GM19324 (cell line): Measurements from ENCODE around the gene TCF7.

Experiments used
- ATAC-seq: cut with Tn5 transposase; IDR thresholded peaks from one replicate; pipeline ENCODE4 v1.9.1; 2021; ENCODE audit warnings: mild to moderate bottlenecking, moderate library complexity; ENCODE audit not compliant: unreplicated experiment, low FRiP score

The TCF7 gene

DNA sequence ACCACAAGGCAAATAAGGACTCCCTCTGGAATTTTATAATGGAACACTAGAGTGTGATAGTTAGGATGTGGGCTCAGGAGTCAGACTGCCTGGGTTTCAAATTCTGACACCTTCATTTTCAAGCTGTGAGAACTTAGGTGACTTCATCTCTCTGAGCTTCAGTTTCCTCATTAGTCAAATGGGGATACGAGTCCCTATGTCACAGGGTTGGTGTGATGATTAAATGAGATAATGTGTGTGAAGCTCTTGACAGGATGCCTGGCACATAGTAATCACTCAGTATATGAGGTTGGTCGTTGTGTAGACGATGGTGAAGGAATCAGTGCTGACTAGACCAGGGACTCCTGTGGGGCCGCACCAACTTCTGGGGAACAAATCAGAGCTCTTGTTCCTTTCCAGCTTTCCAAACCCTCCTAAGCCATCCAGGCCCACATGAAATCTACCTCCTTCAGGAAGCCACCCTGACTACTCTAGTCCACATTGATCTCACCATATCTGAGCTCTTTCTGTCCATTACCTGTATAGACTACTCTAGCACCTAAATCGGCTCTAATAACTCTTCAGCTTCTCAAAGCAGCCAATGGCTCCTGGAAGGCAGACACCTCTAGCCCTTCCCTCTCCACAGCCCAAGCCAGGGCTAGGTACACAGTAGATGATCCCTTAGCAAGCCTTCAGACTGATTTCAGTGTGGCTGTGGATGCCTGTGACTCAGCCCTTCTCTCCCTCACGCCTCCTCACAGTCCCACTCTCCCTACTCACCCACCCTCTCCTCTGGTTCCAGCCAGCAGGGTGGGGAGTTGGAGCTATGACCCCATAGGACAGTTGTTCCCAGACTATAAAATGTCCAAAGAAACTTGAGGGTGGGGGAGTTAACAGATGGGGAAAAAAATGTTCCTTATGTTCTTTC, 2.5 kb upstream of the TCF7 start:
- no peak for ATAC-seq

DNA sequence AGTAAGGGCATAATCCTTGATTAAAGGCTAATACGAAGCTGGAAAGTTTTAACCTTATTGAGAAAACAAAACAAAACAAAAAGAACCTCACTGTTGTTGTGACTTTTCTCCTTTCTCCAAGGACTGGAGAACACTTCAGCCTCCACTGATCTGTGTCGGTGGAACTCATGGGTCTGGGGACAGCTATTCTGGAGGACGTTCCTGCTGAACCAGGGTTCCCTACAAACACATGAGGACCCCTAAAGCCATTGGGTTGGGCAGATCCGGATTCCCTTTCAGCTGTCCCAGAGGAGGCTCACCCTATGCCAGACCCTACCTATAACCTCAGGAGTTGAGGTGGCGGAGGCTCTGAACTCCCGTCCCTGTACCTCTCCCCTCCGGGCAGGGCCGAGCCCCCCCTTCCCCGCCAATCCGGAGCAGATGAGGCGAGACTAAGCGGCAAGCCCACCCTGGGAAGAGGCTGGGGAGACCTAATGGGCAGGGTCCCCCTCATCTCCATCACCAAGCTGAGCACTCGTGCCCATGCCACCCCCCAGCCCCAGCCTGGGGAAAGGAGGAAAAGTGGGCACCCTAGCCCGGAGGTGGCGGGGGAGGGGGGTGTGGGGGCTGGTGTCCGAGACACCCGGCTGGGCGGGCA, 1.6 kb upstream of the TCF7 start:
- ATAC-seq = no peak

DNA sequence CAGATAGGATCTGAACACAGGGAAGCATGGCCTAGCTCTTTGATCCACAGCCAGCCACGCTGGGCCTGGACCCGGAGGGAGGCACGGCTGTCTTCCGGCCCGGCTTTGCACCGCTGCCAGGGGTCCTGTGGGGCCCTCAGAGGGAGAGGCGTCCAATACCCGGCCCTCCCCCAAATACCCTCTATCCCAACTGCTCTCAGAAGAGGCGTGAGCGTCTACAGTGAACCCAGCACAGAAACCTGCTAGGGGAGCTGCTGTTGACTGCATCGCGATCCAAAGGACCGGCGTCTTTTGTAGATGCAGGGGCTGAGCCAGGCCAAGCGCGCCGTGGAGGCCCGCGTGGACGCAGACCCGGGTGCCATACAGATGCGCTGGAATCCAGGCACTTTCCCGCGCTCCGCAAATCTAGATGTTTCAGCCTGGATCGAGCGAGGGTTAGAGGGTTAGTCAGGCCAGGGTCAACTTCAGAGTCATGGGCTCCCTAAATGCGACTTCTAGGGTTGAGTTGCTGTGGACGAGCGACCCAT, 1.1 kb upstream of the TCF7 start:
- ATAC-seq = no peak

DNA sequence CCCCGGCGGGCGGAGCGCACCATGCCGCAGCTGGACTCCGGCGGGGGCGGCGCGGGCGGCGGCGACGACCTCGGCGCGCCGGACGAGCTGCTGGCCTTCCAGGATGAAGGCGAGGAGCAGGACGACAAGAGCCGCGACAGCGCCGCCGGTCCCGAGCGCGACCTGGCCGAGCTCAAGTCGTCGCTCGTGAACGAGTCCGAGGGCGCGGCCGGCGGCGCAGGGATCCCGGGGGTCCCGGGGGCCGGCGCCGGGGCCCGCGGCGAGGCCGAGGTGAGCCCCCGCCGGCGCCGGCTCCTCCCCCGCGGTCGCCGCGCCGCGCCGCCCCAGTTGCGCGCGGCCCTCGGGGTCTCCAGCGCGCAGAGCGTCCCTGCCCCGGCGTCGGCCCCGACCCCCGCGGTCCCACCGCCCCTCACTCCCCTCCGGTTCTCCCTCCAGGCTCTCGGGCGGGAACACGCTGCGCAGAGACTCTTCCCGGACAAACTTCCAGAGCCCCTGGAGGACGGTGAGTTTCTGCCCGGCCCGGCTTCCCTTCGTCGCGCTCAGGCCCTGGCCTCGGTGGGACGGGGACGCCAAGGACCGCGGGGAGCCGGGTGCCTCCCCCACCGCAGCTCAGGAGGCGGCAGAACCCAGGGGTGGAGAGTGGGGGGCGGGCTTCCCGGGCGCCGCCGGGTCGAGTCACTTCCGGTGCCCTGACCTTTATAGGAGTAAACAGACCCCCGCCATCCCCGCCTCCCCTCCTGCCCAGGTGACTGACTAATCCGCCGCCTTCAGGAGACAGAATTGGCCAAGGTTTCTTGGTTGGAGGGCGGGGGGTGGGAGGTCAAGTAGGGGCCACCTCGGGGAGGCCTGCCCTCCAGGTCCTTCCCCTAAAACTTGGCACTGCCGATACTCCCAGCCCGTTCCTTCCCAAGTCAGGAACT, 665 bp downstream of the TCF7 start:
- ATAC-seq = no peak

DNA sequence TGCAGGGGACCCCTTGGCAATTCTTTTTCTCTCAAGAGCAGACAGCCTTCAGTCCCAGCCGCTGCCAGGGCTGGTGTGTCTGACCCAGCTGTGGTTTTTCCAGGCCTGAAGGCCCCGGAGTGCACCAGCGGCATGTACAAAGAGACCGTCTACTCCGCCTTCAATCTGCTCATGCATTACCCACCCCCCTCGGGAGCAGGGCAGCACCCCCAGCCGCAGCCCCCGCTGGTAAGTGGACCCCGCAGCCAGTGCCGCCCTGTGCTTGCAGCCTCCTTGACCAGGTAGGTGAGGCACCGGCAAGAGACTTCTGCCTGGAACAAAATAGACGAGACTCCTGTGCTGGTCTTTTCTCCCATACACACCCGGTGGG, 1.3 kb downstream of the TCF7 start:
- no peak for ATAC-seq

DNA sequence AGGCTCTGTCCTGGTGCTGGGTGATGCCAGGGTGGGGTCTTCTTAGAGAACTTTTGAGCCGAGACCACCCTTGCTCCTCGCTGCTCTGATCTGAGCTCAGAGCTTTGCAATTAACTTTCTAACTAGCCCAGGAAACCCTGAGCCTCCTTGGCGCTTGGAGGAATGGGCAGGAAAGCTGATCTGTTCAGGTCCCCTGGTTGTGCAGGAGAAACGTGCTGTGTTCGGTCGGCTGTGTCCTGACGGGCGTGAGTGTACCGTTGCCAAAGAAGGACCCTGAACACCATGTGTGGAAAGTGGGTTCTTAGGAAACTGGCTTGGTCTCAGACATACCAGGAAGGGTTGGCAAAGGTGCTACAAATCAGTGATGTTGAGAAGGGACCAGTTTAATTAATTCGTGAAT, 1.8 kb downstream of the TCF7 start:
- no peak for ATAC-seq

DNA sequence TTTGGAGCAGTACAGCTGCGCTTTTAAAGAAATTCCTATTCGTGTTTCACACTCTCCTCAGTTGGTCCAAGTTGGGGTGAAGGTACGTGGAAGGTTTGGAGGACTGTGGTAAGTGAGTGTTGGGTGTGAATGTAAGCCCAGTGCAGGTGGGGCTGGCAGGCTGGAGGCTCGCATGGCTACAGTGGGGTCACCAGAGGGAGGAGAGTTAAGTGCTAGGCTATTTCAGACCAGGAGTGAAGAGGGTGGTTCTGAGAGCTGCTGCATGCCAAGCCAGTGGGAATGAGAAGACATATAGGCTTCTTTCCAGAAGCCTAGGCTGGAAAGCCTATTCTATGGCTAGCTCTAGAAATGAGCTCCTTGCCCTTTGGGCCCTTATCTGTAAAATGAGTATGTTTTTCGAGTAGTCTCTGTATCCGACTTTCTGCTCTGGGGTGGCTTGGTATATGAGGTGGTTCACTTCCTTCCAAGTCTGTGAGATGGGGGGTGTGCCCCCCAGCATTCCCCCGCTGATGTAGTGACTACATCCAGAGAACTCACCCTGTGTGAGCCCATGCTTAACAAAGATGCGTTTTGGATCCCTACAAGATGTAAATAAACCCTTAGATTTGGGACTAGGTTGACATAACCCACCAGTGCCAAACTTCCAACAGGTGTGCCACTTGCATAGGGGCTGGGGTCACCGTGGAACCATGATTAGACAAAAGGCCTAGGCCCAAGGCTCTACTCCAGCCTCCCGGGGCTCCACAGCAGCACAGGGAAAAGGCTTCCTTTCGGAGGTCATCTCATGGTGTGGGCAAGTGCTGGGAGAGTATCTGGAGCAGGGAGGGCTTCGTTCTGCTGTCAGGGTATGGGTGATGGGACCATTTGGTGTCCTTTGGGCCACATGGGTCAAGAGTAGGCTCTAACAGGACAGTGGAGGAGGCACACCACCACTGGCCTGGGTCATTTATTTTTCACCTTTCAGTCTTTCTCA, 2.6 kb downstream of the TCF7 start:
- ATAC-seq = no peak

DNA sequence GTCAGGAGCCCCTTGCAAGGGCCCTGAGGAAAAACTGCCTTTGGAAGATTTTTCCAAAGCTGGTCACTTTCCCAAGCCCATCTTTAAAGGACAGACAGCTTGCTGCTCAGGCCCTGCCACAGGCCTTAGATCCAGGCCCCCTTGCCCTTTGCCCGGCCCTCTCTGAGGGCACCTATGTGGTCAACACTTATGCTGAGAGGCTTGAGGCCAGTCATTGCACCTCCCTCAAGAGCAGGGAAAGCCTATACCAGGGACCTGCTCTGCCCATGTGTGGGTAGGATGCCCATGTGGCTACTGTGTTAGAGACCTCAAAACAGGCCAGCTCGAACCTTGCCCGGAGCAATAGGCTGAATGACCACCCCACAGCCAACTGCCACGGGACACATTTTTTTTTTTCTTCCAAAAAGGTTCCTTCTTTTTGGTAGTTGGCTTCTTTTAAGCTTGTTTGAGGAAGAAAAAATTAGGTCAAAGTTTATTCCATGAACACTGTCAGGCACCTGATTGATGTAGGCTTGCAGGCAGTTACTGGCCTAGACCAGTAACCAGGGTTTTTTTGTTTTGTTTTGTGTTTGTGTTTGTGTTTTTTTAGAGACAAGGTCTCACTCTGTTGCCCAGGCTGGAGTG, 3.8 kb downstream of the TCF7 start:
- ATAC-seq = no peak

DNA sequence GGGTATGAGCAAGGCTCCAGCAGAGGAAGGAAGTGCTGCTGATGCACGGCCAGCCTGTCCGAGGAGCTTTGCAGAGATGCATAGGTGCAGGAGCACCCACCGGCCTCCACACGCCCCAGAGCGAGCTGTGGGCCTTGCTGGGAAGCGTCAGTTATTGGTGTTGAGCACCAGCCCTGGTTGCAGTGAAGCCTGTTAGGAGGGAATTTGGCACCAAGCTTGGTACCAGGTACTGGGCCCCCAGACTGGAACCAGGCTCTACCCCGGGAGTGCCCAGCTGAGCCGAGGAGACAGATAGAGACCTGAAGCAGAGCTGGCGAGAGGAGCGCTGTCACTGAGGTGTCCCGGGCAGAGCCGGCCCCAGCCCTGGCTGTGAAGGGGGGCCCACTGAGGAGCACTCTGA, 5.2 kb downstream of the TCF7 start:
- no peak for ATAC-seq

DNA sequence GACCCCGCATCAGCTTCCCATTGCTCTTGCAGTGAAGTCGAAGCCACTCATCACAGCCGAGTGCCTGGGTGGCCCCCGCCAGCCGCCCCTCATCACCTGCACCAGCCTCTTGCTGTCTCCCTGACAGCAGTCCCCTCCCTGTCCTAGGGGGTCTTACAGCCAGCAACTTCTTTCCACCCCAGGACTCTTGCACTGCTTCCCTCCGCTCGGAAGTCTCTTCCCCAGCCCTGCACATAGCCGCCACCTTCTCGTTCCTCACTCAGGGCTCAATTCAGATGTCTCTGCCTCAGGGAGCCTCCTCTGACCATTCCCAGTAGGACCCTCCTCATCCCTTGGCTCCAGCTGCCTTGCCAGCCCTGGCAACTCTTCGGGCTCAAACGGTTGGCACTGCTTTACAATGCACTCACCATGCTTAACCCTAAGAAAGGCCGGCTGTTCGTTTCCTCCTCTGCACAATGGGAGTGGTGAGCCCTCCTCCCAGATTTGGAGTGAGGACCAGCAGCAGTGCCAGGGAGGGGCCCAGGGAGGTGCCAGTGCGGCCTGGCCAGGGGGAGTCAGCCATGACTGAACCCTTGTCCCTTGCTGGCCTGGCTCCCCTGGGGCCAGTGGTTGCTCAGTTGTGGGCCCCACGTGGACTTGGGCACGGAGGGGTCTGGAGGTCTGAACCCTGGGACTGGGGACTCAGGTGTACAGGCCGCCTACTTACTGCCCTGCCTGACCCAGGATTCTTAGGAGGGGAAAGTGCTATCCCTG, 6.1 kb downstream of the TCF7 start:
- ATAC-seq = no peak

DNA sequence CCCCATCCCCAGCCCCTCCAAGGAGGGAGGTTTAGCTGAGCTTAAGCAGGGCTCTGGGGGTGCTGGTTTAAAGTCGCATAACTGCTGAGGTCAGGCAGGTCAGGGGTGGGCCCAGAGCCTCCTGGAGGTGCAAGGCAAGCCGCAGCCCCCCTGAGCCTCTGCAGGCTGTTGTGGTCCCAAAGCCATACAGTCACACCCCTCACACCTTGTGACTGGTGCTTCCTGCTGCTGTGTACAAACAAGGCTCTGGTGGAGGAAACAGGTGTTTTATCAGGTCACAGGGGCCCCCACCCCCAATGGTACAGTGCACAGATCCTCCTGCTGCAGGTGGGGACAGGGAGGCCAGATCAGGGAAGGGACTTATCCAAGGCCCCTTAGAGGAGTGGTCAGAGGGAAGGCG, 8.0 kb downstream of the TCF7 start:
- no peak for ATAC-seq

DNA sequence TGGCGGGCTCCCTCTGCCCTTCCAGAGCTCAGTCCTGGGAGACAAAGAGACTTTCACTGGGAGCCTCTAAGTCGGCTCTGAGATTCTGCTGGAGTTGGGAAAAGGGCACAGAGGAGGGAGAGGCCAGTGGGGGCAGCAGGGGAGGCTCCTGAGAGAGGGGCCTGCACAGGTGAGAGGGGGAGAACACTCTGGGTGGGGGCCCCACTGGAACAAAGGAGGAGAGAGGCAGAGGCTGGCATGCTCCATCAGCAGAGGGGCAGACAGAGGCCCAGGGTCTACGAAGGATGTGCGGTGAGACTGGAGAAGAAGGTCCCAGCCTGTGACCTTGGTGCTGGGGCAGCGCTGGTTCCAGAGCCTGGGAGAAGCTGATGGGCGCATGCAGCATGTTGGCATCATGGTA, 8.9 kb downstream of the TCF7 start:
- ATAC-seq = no peak

DNA sequence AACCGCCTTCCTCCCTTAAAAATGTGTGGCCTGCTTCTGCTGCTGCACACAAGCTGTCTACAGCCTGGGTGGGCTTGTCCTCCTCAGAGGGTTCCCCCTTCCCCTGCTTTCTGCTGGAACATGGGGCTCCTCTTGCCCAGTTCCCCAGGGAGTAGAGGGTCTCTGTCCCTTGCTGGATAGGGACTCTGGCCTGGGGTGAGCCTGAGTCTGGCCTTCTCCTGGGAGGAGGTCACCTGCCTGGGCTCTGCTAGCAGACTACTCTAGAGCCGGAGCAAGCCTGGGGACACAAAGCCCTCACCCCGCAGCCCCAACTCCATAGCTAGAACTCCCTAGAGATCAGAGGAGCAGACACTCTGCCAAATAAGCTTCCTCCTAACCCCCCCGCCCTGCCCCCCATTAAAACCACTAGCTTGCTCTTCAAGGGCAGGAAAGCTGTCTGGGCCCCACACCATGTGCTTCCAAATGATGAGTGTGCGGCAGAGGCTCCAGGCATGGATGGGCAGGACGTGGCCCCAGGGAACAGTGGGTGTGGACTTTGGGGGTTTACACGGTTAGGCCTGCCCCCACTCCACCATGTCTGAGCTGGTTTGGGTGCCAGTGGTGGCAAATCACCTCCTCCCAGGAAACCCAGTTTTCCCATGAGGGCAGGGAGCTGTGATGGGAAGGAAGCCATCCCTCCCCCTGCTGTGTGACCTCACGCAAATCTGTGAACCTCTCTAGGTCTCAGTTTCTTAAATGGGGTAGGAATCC, 10.0 kb downstream of the TCF7 start:
- no peak for ATAC-seq

DNA sequence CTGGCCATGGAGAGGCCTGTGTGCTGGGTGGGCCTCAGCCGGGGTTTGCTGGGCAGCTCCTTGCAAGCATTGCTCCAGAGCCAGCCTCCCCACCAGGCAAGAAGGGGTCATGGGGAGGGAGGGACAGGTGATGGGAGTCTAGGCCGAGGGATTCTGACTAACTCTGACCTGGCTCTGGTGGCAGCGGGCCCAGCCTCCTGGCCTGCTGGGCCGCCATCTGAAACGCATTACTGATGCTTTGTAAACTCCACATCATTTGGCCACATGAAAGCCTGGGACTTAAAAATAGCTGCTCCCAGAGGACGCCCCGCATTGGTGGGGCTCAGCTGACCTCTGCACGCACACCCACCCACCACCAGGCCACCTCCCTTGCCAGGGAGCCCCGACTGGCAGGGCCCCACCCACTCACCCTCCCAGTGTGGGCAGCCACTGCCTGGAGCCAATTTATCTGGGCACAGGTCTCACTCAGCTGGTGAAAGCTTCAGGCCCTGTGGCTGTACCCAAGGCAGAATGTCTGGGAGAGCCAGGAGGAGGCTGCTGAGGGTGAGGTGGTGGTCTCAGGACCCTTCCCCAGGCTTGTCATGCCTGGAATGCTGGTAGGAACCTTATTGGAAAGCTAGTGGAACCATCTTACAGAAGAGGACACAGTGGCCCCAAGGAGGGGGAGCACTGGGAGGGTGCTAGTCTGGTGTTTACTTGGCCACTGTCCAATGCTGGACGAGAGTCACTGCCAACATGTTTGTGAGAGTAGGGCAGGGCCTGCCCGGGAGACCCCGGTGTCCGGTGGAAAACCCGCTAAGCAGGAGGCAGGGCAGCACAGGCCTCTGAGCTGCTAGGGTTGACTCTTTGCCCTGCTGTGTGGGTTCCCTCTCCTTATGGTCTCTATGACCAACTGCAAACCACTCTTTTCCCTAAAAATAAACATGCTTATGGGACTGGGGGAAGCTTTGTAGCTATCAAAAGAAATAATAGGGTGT, 10.8 kb downstream of the TCF7 start:
- ATAC-seq = no peak

DNA sequence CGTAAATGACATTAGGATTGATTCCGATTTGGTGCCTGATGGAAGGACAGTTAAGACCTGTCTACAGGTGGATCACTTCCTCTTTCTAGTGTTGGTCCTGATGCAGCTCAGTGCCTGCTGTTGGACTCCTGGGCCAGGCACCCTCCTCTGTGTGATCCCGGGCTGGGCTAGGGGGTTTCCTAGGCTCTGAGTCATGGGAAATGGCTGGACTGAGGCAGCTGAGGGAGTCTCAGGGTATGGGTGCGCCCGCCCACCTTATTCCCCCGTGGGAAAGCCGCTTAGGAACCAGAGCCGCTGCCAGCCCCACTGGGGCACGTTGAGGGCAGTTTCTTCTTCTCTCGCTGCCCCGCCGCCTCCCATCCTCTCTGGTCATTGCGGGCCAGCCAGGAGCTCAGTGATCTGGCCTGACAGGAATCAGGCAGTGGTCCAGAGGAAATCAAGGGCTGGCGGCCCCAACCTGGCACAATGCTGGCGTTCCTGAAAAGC, 12.9 kb downstream of the TCF7 start:
- no peak for ATAC-seq

DNA sequence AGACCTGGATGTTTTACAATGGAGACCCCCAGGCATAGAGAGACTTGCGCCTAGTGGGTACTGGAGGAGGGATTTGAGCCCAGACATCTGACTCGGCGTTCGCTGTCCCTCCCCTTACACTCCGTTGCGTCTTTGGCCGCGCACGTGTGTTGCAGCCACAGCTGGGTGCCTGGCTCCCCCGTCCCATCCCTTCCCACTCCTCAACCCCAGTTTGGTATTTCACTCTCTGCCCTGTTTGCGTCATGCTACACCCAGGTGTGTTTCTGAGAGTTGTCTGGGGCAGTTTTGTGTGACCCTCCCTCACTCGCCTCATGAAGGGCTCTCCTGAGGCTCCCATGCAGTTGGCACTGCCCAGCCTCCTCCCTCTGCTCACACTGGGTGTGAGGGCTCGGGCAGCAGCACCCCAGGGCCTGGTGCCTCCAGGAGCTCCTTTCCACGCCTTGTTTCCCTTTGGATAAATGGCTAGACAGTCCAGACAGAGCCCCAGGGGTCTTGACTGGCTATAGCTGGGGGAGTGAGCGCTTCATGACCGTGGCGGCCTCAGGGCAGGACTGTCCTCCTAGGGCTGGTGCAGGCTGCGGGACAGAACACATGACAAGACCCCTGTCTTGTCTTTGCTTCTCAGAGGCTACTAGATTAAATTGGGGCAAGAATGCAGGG, 13.6 kb downstream of the TCF7 start:
- no peak for ATAC-seq
